ENCODE results near the gene ARSA.

The ARSA gene

DNA sequence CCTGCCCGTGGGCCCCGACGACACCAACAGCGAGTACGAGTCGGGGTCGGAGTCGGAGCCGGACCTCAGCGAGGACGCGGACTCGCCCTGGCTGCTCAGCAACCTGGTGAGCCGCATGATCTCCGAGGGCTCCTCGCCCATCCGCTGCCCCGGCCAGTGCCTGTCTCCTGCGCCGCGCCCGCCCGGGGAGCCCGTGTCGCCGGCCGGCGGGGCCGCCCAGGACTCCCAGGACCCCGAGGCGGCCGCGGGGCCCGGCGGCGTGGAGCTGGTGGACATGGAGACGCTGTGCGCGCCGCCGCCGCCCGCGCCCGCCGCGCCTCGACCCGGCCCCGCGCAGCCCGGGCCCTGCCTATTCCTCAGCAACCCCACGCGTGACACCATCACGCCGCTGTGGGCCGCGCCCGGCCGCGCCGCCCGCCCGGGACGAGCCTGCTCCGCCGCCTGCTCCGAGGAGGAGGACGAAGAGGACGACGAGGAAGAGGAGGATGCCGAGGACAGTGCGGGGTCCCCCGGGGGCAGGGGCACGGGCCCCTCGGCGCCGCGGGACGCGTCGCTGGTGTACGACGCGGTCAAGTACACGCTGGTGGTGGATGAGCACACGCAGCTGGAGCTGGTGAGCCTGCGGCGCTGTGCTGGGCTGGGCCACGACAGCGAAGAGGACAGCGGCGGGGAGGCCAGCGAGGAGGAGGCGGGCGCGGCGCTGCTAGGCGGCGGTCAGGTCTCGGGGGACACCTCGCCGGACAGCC lies 23.5 kb downstream of the ARSA start:
- no peak for DNase-seq

- no peak for DNase-seq
Observed at GRCh38 chr22:50603511-50604255, 24.3 kb downstream of the ARSA start.

- DNase-seq = no peak
Observed at GRCh38 chr22:50602338-50602700, 25.6 kb downstream of the ARSA start.

GRCh38 chr22:50601669-50602337 lies 26.1 kb downstream of the ARSA start:
- DNase-seq = no peak

GRCh38 chr22:50600967-50601668 lies 26.8 kb downstream of the ARSA start:
- no peak for DNase-seq

DNA sequence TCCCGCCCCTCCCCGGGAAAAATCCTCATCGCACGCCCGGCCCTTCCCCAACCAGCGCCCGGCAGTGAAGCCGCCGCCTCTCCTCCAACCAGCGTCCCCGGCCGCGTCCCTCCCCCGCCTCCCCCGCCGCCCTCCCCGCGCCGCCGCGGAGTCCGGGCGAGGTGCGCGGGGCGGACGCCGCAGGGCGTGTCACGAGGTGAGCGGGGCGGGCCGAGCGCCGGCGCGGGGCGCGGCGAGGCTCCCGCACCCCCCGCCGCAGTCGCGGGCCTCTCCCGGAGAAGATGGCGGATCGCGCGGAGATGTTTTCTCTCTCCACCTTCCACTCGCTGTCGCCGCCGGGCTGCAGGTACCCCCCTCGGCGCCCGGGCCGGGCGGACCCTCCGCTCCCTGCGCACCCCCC lies 27.4 kb downstream of the ARSA start, which contains the start of gene MAPK8IP2:
MAPK8IP2 (plus strand) TSS at position 256 of the 400 bp plus-strand sequence; CDS start at position 282, 26 bp downstream.
- no peak for DNase-seq

DNA sequence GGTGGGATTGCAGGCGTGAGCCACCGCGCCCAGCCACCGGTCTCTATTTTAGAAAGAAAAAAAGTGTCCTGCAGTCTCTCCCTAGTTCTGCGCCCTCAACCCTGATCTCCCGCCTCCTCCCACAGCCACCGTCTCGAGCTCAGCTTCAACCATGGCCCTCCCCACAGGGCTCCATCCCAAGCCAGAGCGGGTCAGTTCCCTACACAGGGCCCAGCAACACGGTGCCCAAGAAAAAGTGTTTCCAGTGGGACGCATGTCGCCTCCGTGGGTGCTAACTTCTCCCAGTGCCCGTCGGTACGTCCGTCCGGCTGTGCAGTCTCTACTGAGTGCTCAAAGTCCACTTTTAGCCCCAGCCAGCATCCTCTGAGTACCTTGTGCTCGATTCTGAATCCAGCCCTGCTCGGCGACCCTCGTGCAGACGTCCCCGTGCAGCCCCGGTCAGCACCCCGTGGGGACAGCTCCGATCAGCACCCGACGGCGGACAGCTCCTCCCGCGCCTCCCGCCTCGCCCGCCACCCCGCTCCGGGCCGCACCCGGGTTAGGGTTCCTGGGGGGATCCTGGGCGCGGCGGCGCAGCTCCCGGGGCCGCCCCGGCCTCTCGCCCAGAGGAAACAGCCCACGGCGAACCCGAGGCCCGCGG lies 28.0 kb downstream of the ARSA start:
- peak; percentile 27 for DNase-seq

DNA sequence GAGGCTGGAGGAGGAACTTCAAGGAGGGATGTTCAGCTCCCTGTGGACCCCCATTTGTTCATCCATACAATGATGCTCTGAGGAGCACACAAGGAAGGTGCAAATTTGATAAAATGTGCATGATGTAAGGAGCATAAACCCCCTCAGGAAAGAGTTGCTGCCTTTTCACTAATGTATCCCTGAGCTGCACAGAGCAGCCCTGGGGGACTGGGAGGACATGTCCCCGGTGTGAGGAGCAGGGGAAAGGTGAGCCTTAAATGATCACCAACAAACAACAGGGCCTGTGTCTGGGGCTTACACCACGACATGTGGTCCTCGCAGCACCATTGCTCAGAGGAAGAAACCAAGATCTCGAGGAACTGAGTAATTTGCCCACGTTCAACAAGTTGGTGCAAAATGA lies 30.9 kb downstream of the ARSA start:
- DNase-seq = no peak

DNA sequence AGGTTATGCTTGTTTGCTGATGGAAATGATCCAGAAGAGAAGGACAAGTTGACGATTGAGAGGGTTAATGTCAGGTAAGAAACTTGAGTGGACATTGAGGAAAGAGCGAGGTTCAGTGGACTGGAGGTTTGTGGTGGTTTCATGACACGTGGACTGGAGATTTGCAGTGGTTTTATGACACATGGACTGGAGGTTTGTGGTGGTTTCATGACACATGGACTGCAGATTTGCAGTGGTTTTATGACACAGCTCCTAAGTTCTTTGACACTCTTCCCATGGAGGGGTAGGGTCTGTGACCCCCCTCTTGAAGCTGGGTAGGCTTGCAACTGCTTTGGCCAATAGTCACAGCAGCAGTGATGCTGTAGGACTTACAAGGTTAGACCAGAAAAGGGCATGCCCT lies 32.8 kb downstream of the ARSA start:
- DNase-seq = no peak

GRCh38 chr22:50587407-50587806 lies 40.5 kb downstream of the ARSA start:
- DNase-seq = no peak

DNA sequence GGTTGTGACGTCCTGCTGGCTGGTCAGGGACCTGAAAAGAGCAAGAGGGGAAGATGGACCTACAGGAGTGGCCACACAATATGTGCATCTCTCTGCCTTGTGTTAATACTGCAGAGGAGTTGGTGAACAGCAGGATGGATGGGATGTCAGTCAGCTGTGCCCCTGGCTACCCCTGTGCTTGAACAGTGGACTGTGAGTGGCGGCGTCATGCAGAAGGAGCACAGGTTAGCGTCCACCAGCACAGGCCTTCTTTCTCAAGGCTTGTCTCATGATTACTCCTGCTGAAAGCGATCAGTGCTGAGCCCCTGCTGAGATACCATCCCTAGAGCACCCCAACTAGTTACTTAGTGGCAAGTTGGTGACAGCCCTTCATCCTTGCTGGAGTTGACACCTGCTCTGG lies 41.5 kb downstream of the ARSA start:
- DNase-seq = no peak

- no peak for DNase-seq
Observed at GRCh38 chr22:50585781-50586180, 42.2 kb downstream of the ARSA start.

GRCh38 chr22:50585238-50585637 lies 42.7 kb downstream of the ARSA start:
- no peak for DNase-seq

- no peak for DNase-seq
Observed at GRCh38 chr22:50584106-50585096, 43.6 kb downstream of the ARSA start.

GRCh38 chr22:50583294-50583861 lies 44.6 kb downstream of the ARSA start:
- DNase-seq = no peak

GRCh38 chr22:50582493-50583293 lies 45.3 kb downstream of the ARSA start, which contains the start of gene CHKB:
CHKB (minus strand) TSS chr22:50582849; CDS start chr22:50582781, 68 bp downstream.
- peak; percentile 97 for DNase-seq

- no peak for DNase-seq
Observed at GRCh38 chr22:50581950-50582492, 45.9 kb downstream of the ARSA start.

DNA sequence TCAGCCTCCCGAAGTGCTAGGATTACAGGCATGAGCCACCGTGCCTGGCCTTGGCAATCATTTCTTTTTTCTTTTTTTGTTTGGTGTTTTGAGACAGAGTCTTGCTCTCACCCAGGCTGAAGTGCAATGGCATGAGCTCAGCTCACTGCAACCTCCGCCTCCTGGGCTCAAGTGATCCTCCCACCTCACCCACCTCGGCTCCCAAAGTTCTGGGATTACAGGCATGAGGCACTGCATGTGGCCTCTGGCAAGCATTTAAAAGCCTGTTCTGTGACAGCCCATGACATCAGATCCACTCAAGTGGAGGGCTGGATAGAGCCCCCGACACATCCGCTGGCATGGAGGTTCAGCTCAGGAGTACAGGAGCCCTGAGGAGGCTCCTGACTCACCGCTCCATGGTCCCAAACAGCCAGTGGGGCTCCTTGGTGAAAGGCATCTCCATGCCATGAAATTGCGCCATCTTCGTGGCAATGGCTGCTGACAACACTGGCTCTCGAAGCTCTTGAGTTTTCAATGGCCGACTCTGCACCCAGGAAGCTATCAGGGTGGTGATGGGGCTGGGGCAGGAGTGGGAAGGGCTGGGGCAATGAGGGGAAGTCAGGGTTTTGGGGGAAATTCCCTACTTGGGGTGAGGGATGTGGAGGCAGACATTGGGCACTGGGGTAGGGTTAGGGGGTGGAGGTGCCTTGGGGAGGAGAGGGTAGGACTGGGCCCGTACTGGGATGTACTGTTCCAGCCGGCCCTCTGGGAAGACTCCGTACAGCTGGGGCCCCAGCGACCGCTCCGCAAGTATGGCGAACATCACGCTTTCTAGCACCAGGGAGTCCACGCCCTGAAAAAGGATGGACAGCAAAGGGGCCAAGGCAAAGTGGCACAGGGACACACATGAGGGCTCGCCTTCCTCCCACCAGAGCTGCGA lies 46.7 kb downstream of the ARSA start:
- DNase-seq = no peak
